HG02588 (cell line): ENCODE results near the gene PLA2G4A.

Experiments used
- ATAC-seq: cut with Tn5 transposase; IDR thresholded peaks from one replicate; pipeline ENCODE4 v1.9.1; 2021; ENCODE audit warnings: mild to moderate bottlenecking, moderate library complexity; ENCODE audit not compliant: unreplicated experiment

PLA2G4A gene

GRCh38 chr1:186974774-186975181 is 146.0 kb downstream of the PLA2G4A start:
- ATAC-seq, result no peak

- ATAC-seq, result no peak
Observed at GRCh38 chr1:186975220-186975619, 146.5 kb downstream of the PLA2G4A start.

GRCh38 chr1:186976700-186977099 is 148.0 kb downstream of the PLA2G4A start:
- ATAC-seq, result no peak

- ATAC-seq, result no peak
Observed at GRCh38 chr1:186977266-186977957, 148.7 kb downstream of the PLA2G4A start.

- ATAC-seq, result peak; percentile 70
Observed at GRCh38 chr1:186978596-186979556, 150.1 kb downstream of the PLA2G4A start.

GRCh38 chr1:186980400-186980799 is 151.7 kb downstream of the PLA2G4A start:
- no peak for ATAC-seq

- no peak for ATAC-seq
Observed at GRCh38 chr1:186982116-186982515, 153.4 kb downstream of the PLA2G4A start.

- ATAC-seq, result no peak
Observed at GRCh38 chr1:186983327-186983726, 154.6 kb downstream of the PLA2G4A start.

- ATAC-seq, result no peak
Observed at GRCh38 chr1:186984959-186985358, 156.2 kb downstream of the PLA2G4A start.

- peak; percentile 75 for ATAC-seq
Observed at GRCh38 chr1:186985889-186986491, 157.2 kb downstream of the PLA2G4A start.

- ATAC-seq, result no peak
Observed at GRCh38 chr1:186987065-186987464, 158.3 kb downstream of the PLA2G4A start.

GRCh38 chr1:186987769-186988168 is 159.0 kb downstream of the PLA2G4A start:
- no peak for ATAC-seq

- no peak for ATAC-seq
Observed at GRCh38 chr1:186993996-186994395, 165.2 kb downstream of the PLA2G4A start.

- ATAC-seq, result no peak
Observed at GRCh38 chr1:186994897-186995296, 166.1 kb downstream of the PLA2G4A start.

GRCh38 chr1:186996816-186997215 is 168.1 kb downstream of the PLA2G4A start:
- ATAC-seq, result no peak

GRCh38 chr1:186997877-186998276 is 169.1 kb downstream of the PLA2G4A start:
- no peak for ATAC-seq

GRCh38 chr1:186999506-186999905 is 170.8 kb downstream of the PLA2G4A start:
- ATAC-seq, result no peak

- ATAC-seq, result no peak
Observed at GRCh38 chr1:187001198-187001889, 172.6 kb downstream of the PLA2G4A start.

GRCh38 chr1:187003353-187003752 is 174.6 kb downstream of the PLA2G4A start:
- ATAC-seq, result no peak

GRCh38 chr1:187006896-187007295 is 178.1 kb downstream of the PLA2G4A start:
- ATAC-seq, result no peak

- ATAC-seq, result no peak
Observed at GRCh38 chr1:187009320-187009719, 180.6 kb downstream of the PLA2G4A start.
